K562 (cell line): Measurements from ENCODE around the gene IGFBP7. TPM values are rescaled to one million over a fixed set of nuclear protein-coding genes. Genes with fewer than 3 reads are reported as not detected.

Experiments
- ATAC-seq: fragments of 200-7000 bp; cut with Tn5 transposase; 3 replicates; pipeline ENCODE4 v1.9.1; 2020; ENCODE audit warnings: moderate library complexity
- BruUV-seq: library from RNA; stranded (reverse); fragments of 400-500 nt; replicated peaks from 2 replicates; lab custom pipeline; 2021; lab: Mats Ljungman, UMichigan
- CTCF ChIA-PET: fragments of 300-600 bp; formaldehyde crosslinking; extraction: SDS; loops from one replicate; lab custom pipeline; 2021; ENCODE audit warnings: low intra/inter-chr PET ratio; lab: Yijun Ruan, JAX
- POLR2A ChIA-PET: fragments of 300-600, 350-650 bp; sonication (Branson Sonifier 250); formaldehyde crosslinking; extraction: SDS; loops from one replicate; lab custom pipeline; 2021; ENCODE audit warnings: antibody characterized with exemption, inconsistent platforms; lab: Yijun Ruan, JAX
- DNase-seq, 4 experiments: peaks; one replicate each; pipeline versions ENCODE4 v3.0.0 to v3.0.0-alpha.2; 2011 to 2018; ENCODE audit warnings: low spot score in 3 of 4, mixed read lengths in 3 of 4; ENCODE audit errors: extremely low read depth in 1 of 4
- FAIRE-seq: peaks from 2 replicates; lab custom pipeline; 2011; peaks lifted over from hg19 to GRCh38; lab: Jason Lieb, UNC
- H2AFZ ChIP-seq: 2 replicates; pipeline ENCODE4 v1.6.0; 2011; ENCODE audit warnings: low read depth, low read length, control low read depth, inconsistent platforms
- H3K27ac ChIP-seq: fragments of 200-600 bp; 3 replicates; pipeline ENCODE4 v1.8.0; 2011; ENCODE audit warnings: low read depth, mild to moderate bottlenecking, control low read depth, inconsistent platforms, low read length, moderate library complexity, mixed read lengths; ENCODE audit errors: extremely low read depth
- H3K27me3 ChIP-seq, 2 experiments: fragments of 300-600 bp in 1 of 2; 2 replicates in 1 of 2; 3 replicates in 1 of 2; pipeline versions ENCODE4 v1.6.0 to v1.8.0; 2011; ENCODE audit warnings: inconsistent platforms in 2 of 2, low read length in 2 of 2, mild to moderate bottlenecking in 1 of 2, mixed read lengths in 1 of 2, moderate library complexity in 1 of 2; ENCODE audit not compliant: control insufficient read depth in 2 of 2, insufficient read depth in 2 of 2
- H3K36me3 ChIP-seq: fragments of 300-600 bp; 3 replicates; pipeline ENCODE4 v1.8.0; 2011; ENCODE audit warnings: mild to moderate bottlenecking, low read length, inconsistent platforms; ENCODE audit not compliant: control insufficient read depth, insufficient read depth
- H3K4me1 ChIP-seq, 2 experiments: fragments of 200-600 bp in 1 of 2; replicated peaks in 1 of 2; 2 replicates in 1 of 2; 3 replicates in 1 of 2; pipeline versions ENCODE4 v1.5.1 to v1.8.0; 2011; ENCODE audit warnings: inconsistent platforms in 2 of 2, low read length in 2 of 2, mild to moderate bottlenecking in 1 of 2, mixed read lengths in 1 of 2, moderate library complexity in 1 of 2; ENCODE audit not compliant: control insufficient read depth in 2 of 2, insufficient read depth in 2 of 2
- H3K4me2 ChIP-seq: 2 replicates; pipeline ENCODE4 v1.6.1; 2011; ENCODE audit warnings: low read length, control low read depth, inconsistent platforms, mixed read lengths; ENCODE audit not compliant: insufficient read depth
- H3K4me3 ChIP-seq: fragments of 200-600 bp; sonication (generic), shearing (Covaris generic); 2 replicates; pipeline ENCODE4 v1.5.1; 2016; ENCODE audit warnings: control low read depth, inconsistent platforms
- H3K79me2 ChIP-seq: fragments of 200-600 bp; 3 replicates; pipeline ENCODE4 v1.8.0; 2011; ENCODE audit warnings: low read length, inconsistent platforms; ENCODE audit not compliant: control insufficient read depth, insufficient read depth
- H3K9ac ChIP-seq, 2 experiments: 2 replicates each; pipeline versions ENCODE4 v1.6.0 to v1.6.1; 2011; ENCODE audit warnings: low read depth in 2 of 2, low read length in 2 of 2, control low read depth in 1 of 2, inconsistent platforms in 1 of 2, mild to moderate bottlenecking in 1 of 2, mixed read lengths in 1 of 2; ENCODE audit not compliant: insufficient read depth in 1 of 2
- H3K9me1 ChIP-seq: one replicate; pipeline ENCODE4 v1.6.0; 2011; ENCODE audit warnings: inconsistent platforms, mild to moderate bottlenecking, low read length, moderate library complexity; ENCODE audit not compliant: control insufficient read depth, insufficient read depth
- H3K9me3 ChIP-seq: replicated peaks from 2 replicates; pipeline ENCODE4 v1.5.1; 2011; ENCODE audit warnings: low read depth, low read length, inconsistent platforms; ENCODE audit not compliant: control insufficient read depth, insufficient read depth
- H4K20me1 ChIP-seq: replicated peaks from 2 replicates; pipeline ENCODE4 v1.6.1; 2011; ENCODE audit warnings: low read length, inconsistent platforms, mixed read lengths; ENCODE audit not compliant: control insufficient read depth, insufficient read depth
- BHLHE40 ChIP-seq: IDR thresholded peaks from 2 replicates; pipeline ENCODE4 v1.6.1; 2011; ENCODE audit warnings: low read length, improper control_type of control experiment
- GABPA ChIP-seq: fragments of 200-800 bp; sonication (Bioruptor generic); conservative IDR thresholded peaks from 2 replicates; pipeline ENCODE4 v1.6.1; 2016; ENCODE audit warnings: low read depth, missing genetic modification characterization, missing compliant biosample characterization
- KDM2B ChIP-seq: fragments of 250-450 bp; sonication (Bioruptor Pico); IDR thresholded peaks from 2 replicates; pipeline ENCODE4 v1.8.0; 2021; ENCODE audit warnings: mild to moderate bottlenecking, moderate library complexity
- LARP7 ChIP-seq: fragments of 450-650 bp; IDR thresholded peaks from 2 replicates; pipeline ENCODE4 v1.6.1; 2016
- MBD2 ChIP-seq: sonication (generic); IDR thresholded peaks from 2 replicates; pipeline ENCODE4 v1.6.1; 2016; ENCODE audit warnings: low read depth, borderline replicate concordance
- NBN ChIP-seq: fragments of 450-650 bp; IDR thresholded peaks from 2 replicates; pipeline ENCODE4 v1.6.1; 2016; ENCODE audit warnings: low read depth, mild to moderate bottlenecking
- RHOXF2B ChIP-seq: fragments of 250-450 bp; sonication (Bioruptor Pico); conservative IDR thresholded peaks from 2 replicates; pipeline ENCODE4 v1.5.1; 2021
- SPI1 ChIP-seq: IDR thresholded peaks from 2 replicates; pipeline ENCODE4 v1.6.1; 2011; ENCODE audit warnings: low read depth, low read length, control low read depth, borderline replicate concordance
- SRF ChIP-seq, 2 experiments: fragments of 250-450, 450-650 bp in 1 of 2; sonication (Bioruptor Pico) in 1 of 2; sonication (generic) in 1 of 2; formaldehyde crosslinking; IDR thresholded peaks; 2 replicates each; pipeline versions ENCODE4 v1.5.0 to v1.5.1; 2020 to 2022; ENCODE audit warnings: mild to moderate bottlenecking in 1 of 2, missing genetic modification reagents in 1 of 2
- ZNF121 ChIP-seq: sonication (generic); formaldehyde crosslinking; conservative IDR thresholded peaks from 2 replicates; pipeline ENCODE4 v1.8.0; 2022; ENCODE audit warnings: missing genetic modification reagents
- ZNF282 ChIP-seq: sonication (generic); formaldehyde crosslinking; IDR thresholded peaks from 2 replicates; pipeline ENCODE4 v1.8.1; 2023; ENCODE audit warnings: missing genetic modification reagents
- WGBS: fragments of 100-300 bp; shearing (Covaris generic); methylation state at CpG from one replicate; pipeline ENCODE4 v1.1.6; 2016; ENCODE audit warnings: low coverage, mixed read lengths; ENCODE audit not compliant: insufficient coverage; ENCODE audit errors: missing lambda C conversion rate; 5-methylcytosine and 5-hydroxymethylcytosine counted together
- in situ Hi-C: fragments of 300-500 bp; cut with MboI; formaldehyde crosslinking; loops from 4 replicates; pipeline ENCODE4 v1.15.0; 2018; ENCODE audit warnings: inconsistent platforms, mixed read lengths
- intact Hi-C: fragments of 100-400 bp; cut with micrococcal nuclease; formaldehyde crosslinking; loops from 2 replicates; pipeline ENCODE4 v1.14.2; 2022
- polyA plus RNA-seq, 8 experiments: library from polyadenylated mRNA; depleted of rRNA in 4 of 8; stranded (reverse) in 5 of 8; unstranded in 3 of 8; fragments of >200 nt; fragmentation: Nextera tagmentation in 2 of 8; fragmentation: Illumina TruSeq in 1 of 8; extraction: Ambion mirVana in 2 of 8; extraction: Trizol in 1 of 8; gene quantifications; 2 replicates each; pipeline versions ENCODE4 v1.2.1 to v1.2.3, GENCODE V29; 2011 to 2014; ENCODE audit warnings: inconsistent platforms in 1 of 8, missing spikeins in 1 of 8
- total RNA-seq, 7 experiments: library from RNA; depleted of rRNA in 6 of 7; stranded (reverse); fragments of >200 nt in 6 of 7; fragmentation: Illumina TruSeq in 2 of 7; extraction: Trizol in 2 of 7; gene quantifications; 2 replicates each; pipeline versions ENCODE4 v1.2.1 to v1.2.3, GENCODE V29; 2011 to 2021; ENCODE audit warnings: low replicate concordance in 1 of 7

IGFBP7 gene
- total and polyA plus RNA-seq, 9 of the 15 experiments (the other 6 are each of a cell fraction or from before 2014, with no cell fraction given): 0.27 to 0.49 (median 0.29) TPM; not detected in 6

- 0% methylated on average over 5 of the region's 6 CpGs for WGBS
- no peak overlapping the region for H3K9ac ChIP-seq
- no peaks in the 10 kb centered on the region for H3K79me2 ChIP-seq
Observed at GRCh38 chr4:57113870-57114269, 3.7 kb upstream of the IGFBP7 start.

GRCh38 chr4:57110640-57111511, 691 bp upstream of the IGFBP7 start:
- Histone ChIP-seq H3K4me3 (peak overlapping the region; percentile 16), H3K4me1 (peaks cover 0 to 12% of the 10 kb centered on the region in 2 experiments; a peak in 2 of 5 replicates), H3K36me3 (no peaks in the 10 kb centered on the region), H3K9me1 (no peaks in the 10 kb centered on the region), H3K4me2 (peak overlapping the region; percentile 23), H3K9ac (peak overlapping the region in 1 of 2 experiments; percentile 73; a peak in 1 of 4 replicates), H3K27me3 (peaks cover 10 to 22% of the 10 kb centered on the region in 2 experiments; a peak in 4 of 5 replicates), H3K9me3 (no peaks in the 10 kb centered on the region), H3K27ac (no peak overlapping the region), H4K20me1 (no peaks in the 10 kb centered on the region), H3K79me2 (no peaks in the 10 kb centered on the region), H2AFZ (peak overlapping the region; percentile 15)
- DNase-seq (peak in 2 of 4 experiments; percentile 2 to 13), FAIRE-seq (no peak), ATAC-seq (peak; percentile 65)
- ChIA-PET CTCF (no interaction called here), POLR2A (interaction anchor here (0.7 kb wide), 1 partner anchor 1032 kb away, joined by 3 read pairs; no protein-coding TSS in a partner anchor)
- intact Hi-C loops: no loop called here
- BruUV-seq: no TSS peak
- in situ Hi-C loops: no loop called here
- no peak for TF ChIP-seq BHLHE40
- TF ChIP-seq GABPA (tag): 0 out of 2 replicates have a peak, but pooled peaks have one; percentile 17
- TF ChIP-seq SRF (CRISPR knock-in tag; IDR thresholded peaks at IDR 0.05): no peak
- TF ChIP-seq ZNF282 (CRISPR knock-in tag): no peak
- TF ChIP-seq SPI1: peak; percentile 67; the same call in 1 of the 2 replicates
- 3% methylated on average over 25 of the region's 25 CpGs for WGBS

More at GRCh38 chr4:57113870-57114269, 3.7 kb upstream of the IGFBP7 start:
- Histone ChIP-seq H3K4me3 (no peak overlapping the region), H3K4me2 (no peak overlapping the region), H3K36me3 (no peaks in the 10 kb centered on the region), H4K20me1 (no peaks in the 10 kb centered on the region), H2AFZ (no peak overlapping the region), H3K9me3 (no peaks in the 10 kb centered on the region), H3K4me1 (peaks cover 0 to 12% of the 10 kb centered on the region in 2 experiments; a peak in 2 of 5 replicates), H3K27me3 (peaks cover 6 to 22% of the 10 kb centered on the region in 2 experiments; a peak in 3 of 5 replicates), H3K27ac (no peak overlapping the region), H3K9me1 (no peaks in the 10 kb centered on the region)
- ATAC-seq (no peak), FAIRE-seq (no peak), DNase-seq (no peak)
- TF ChIP-seq KDM2B (CRISPR knock-in tag) (no peak), NBN (no peak), RHOXF2B (CRISPR knock-in tag) (no peak), LARP7 (no peak), ZNF121 (CRISPR knock-in tag) (no peak), MBD2 (no peak)
- BruUV-seq: no TSS peak
- ChIA-PET CTCF (no interaction called here), POLR2A (no interaction called here)
- in situ Hi-C loops (no loop called here), intact Hi-C loops (no loop called here)
